Ishikawa (cell line): Measurements from ENCODE around the gene PLPPR4.

ENCODE experiments used
- CEBPB ChIP-seq: IDR thresholded peaks from 2 replicates; pipeline ENCODE4 v1.6.1; 2012
- CREB1 ChIP-seq: IDR thresholded peaks from 2 replicates; pipeline ENCODE4 v1.6.1; 2012; ENCODE audit warnings: low read depth
- EGR1 ChIP-seq: IDR thresholded peaks from 2 replicates; pipeline ENCODE4 v1.6.1; 2012
- EP300 ChIP-seq: IDR thresholded peaks from 2 replicates; pipeline ENCODE4 v1.6.1; 2012; ENCODE audit warnings: borderline replicate concordance
- FOXM1 ChIP-seq: IDR thresholded peaks from 2 replicates; pipeline ENCODE4 v1.6.1; 2012; ENCODE audit warnings: low read depth, borderline replicate concordance
- MAX ChIP-seq: IDR thresholded peaks from 2 replicates; pipeline ENCODE4 v1.6.1; 2012
- TAF1 ChIP-seq: IDR thresholded peaks from 2 replicates; pipeline ENCODE4 v1.6.1; 2012; ENCODE audit warnings: low read depth, mild to moderate bottlenecking
- TCF12 ChIP-seq: IDR thresholded peaks from 2 replicates; pipeline ENCODE4 v1.6.1; 2012; ENCODE audit warnings: low read depth
- YY1 ChIP-seq: IDR thresholded peaks from 2 replicates; pipeline ENCODE4 v1.6.1; 2012; ENCODE audit warnings: low read depth
- ZBTB7A ChIP-seq: IDR thresholded peaks from 2 replicates; pipeline ENCODE4 v1.6.1; 2012; ENCODE audit warnings: low read depth
- TF ChIP-seq, protein P1 (sequence below): IDR thresholded peaks from 2 replicates; pipeline ENCODE4 v1.6.1; 2012; ENCODE audit warnings: low read depth, mild to moderate bottlenecking
- TF ChIP-seq, protein P2 (sequence below): IDR thresholded peaks from 2 replicates; pipeline ENCODE4 v1.6.1; 2012

DNA sequence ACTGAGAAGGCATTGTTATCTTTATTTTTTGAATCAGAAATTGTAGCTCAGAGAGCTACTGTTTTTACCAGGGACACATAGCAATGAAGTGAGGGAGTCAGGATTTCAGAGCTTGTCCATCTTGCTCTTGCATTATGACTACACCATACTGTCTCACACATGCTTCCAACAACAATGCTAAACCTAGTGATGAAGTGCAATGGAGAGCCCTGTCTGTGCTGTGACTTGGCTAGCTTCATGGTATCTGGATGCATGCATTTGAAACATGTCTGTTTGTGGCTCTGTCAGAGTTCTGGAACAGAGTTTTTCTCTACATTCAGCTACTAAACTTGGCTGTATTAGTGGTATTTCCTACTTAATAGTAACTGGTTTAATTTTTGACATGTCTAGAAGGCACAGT is 7.0 kb downstream of the PLPPR4 start:
- TF ChIP-seq EGR1 (no peak), ZBTB7A (no peak), MAX (no peak), EP300 (no peak), FOXM1 (no peak), TAF1 (no peak), TCF12 (no peak), CEBPB (no peak), CREB1 (no peak), YY1 (no peak)
- TF ChIP-seq, protein P1, sequence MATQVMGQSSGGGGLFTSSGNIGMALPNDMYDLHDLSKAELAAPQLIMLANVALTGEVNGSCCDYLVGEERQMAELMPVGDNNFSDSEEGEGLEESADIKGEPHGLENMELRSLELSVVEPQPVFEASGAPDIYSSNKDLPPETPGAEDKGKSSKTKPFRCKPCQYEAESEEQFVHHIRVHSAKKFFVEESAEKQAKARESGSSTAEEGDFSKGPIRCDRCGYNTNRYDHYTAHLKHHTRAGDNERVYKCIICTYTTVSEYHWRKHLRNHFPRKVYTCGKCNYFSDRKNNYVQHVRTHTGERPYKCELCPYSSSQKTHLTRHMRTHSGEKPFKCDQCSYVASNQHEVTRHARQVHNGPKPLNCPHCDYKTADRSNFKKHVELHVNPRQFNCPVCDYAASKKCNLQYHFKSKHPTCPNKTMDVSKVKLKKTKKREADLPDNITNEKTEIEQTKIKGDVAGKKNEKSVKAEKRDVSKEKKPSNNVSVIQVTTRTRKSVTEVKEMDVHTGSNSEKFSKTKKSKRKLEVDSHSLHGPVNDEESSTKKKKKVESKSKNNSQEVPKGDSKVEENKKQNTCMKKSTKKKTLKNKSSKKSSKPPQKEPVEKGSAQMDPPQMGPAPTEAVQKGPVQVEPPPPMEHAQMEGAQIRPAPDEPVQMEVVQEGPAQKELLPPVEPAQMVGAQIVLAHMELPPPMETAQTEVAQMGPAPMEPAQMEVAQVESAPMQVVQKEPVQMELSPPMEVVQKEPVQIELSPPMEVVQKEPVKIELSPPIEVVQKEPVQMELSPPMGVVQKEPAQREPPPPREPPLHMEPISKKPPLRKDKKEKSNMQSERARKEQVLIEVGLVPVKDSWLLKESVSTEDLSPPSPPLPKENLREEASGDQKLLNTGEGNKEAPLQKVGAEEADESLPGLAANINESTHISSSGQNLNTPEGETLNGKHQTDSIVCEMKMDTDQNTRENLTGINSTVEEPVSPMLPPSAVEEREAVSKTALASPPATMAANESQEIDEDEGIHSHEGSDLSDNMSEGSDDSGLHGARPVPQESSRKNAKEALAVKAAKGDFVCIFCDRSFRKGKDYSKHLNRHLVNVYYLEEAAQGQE, result no peak
- TF ChIP-seq, protein P2, sequence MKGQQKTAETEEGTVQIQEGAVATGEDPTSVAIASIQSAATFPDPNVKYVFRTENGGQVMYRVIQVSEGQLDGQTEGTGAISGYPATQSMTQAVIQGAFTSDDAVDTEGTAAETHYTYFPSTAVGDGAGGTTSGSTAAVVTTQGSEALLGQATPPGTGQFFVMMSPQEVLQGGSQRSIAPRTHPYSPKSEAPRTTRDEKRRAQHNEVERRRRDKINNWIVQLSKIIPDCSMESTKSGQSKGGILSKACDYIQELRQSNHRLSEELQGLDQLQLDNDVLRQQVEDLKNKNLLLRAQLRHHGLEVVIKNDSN, result no peak
